AG04450 (cell line): ENCODE data around the gene CPA1. TPM values are rescaled to one million over a fixed set of nuclear protein-coding genes. Genes with fewer than 3 reads are reported as not detected.
A peak's percentile ranks its signal among the peaks of the same experiment; 100 is the strongest.
"Not testable (repeated sequence)": the region's sequence is repeated elsewhere in the genome, so short reads cannot be mapped to it uniquely, and the experiment has no call there.

Source experiments
- CTCF ChIA-PET: fragments of 300-600, 350-600 bp; formaldehyde crosslinking; extraction: SDS; loops from one replicate; lab custom pipeline; 2022; ENCODE audit warnings: antibody characterized with exemption, inconsistent platforms; lab: Charles Lee
- POLR2A ChIA-PET: fragments of 350-600 bp; formaldehyde crosslinking; extraction: SDS; loops from one replicate; lab custom pipeline; 2021; ENCODE audit warnings: antibody characterized with exemption, inconsistent platforms; lab: Yijun Ruan, JAX
- DNase-seq: peaks from one replicate; pipeline ENCODE4 v3.0.0-alpha.2; 2011; ENCODE audit warnings: low read depth, low spot score
- H3K27ac ChIP-seq: one replicate; pipeline ENCODE4 v1.5.1; 2012; ENCODE audit warnings: low read depth, low read length, control low read depth
- H3K27me3 ChIP-seq: one replicate; pipeline ENCODE4 v1.6.0; 2012; ENCODE audit warnings: low read length; ENCODE audit not compliant: control insufficient read depth, insufficient read depth
- H3K4me3 ChIP-seq: 2 replicates; pipeline ENCODE4 v1.5.1; 2011; ENCODE audit warnings: mild to moderate bottlenecking, low read depth, low read length, control low read depth
- H3K9me3 ChIP-seq: 2 replicates; pipeline ENCODE4 v1.5.1; 2012; ENCODE audit warnings: low read length; ENCODE audit not compliant: control insufficient read depth, insufficient read depth
- polyA plus RNA-seq: library from polyadenylated mRNA; depleted of rRNA; stranded (reverse); fragments of >200 nt; gene quantifications from 2 replicates; pipeline ENCODE4 v1.2.3, GENCODE V29; 2011
- TF ChIP-seq, protein P1 (sequence below): IDR thresholded peaks from 2 replicates; pipeline ENCODE4 v1.5.1; 2011; ENCODE audit warnings: low read depth, low read length, control low read depth, inconsistent platforms

CPA1 gene
- polyA plus RNA-seq, 1 experiment: 0.07 TPM

DNA sequence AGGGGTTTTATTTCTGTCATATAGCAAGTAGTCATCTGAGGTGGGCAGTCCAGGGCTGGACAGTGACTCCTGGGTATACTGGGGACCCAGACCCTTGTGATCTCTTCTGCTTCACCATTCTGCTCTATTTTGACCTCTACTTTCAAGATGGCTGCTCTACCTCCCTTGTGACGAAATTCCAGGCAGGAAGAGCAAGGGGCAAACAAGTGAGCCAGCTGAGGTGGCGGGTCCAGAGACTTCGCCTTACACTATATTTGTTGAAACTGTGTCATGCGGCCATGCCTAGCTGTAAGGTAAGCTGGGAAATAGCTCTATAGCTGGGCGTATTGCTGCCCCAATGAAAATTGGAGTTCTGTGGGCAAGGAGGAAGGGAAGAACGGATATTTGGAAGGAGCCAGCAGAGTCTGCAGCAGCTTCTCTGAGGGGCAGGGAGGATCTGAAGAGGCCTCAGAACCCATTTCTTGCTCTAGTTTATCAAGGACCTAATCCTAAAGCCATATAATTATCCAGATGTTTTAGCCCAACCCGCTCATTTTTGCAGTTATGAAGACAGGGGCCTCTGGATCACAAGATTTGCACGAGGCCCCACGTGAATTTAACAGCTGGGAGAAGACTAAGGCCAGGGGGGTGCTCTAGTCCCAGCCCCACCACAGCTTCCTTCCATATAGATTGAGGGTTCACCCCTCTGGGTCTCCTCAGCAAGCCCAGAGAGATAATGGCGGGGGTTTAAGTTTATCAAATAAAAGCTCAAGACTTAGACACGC lies 7.7 kb upstream of the CPA1 start:
- CTCF ChIA-PET: no interaction called here
- H3K27me3 ChIP-seq: no peaks in the 10 kb centered on the region
- DNase-seq: no peak
- H3K4me3 ChIP-seq: no peak overlapping the region
- peak overlapping the region; percentile 100 for H3K27ac ChIP-seq
- TF ChIP-seq, protein P1, sequence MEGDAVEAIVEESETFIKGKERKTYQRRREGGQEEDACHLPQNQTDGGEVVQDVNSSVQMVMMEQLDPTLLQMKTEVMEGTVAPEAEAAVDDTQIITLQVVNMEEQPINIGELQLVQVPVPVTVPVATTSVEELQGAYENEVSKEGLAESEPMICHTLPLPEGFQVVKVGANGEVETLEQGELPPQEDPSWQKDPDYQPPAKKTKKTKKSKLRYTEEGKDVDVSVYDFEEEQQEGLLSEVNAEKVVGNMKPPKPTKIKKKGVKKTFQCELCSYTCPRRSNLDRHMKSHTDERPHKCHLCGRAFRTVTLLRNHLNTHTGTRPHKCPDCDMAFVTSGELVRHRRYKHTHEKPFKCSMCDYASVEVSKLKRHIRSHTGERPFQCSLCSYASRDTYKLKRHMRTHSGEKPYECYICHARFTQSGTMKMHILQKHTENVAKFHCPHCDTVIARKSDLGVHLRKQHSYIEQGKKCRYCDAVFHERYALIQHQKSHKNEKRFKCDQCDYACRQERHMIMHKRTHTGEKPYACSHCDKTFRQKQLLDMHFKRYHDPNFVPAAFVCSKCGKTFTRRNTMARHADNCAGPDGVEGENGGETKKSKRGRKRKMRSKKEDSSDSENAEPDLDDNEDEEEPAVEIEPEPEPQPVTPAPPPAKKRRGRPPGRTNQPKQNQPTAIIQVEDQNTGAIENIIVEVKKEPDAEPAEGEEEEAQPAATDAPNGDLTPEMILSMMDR: no peak
- POLR2A ChIA-PET: interaction anchor here (0.6 to 1.3 kb wide), 3 partner anchors 20 to 167 kb away, joined by 3 to 5 read pairs (median 4); partner anchors contain the start of gene TMEM209
- H3K9me3 ChIP-seq: peaks cover 15% of the 10 kb centered on the region

DNA sequence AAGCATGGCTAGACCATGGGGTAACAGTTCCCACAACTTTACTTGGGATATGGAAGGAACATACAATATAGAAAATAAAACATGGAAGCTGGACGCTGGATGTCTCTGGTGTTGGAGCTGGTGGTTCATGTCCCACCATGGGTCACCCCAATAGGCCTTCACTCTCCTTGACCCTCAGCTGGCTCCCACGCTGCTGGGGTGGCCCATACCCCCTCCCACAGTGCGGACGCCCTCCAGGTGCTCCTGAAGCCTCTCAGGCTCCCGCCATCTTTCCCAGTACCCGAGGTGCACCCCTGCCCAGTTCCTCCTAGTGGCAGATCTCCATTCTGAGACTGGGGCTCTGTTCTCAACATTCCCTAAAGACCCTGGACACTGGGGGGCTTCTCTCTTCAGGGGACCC lies 5.8 kb upstream of the CPA1 start:
- CTCF ChIA-PET: no interaction called here
- Histone ChIP-seq H3K27me3 (no peaks in the 10 kb centered on the region), H3K9me3 (peaks cover 15% of the 10 kb centered on the region), H3K4me3 (no peak overlapping the region), H3K27ac (peak overlapping the region; percentile 100)
- POLR2A ChIA-PET: no interaction called here
- TF ChIP-seq, protein P1: no peak
- DNase-seq: no peak

- peaks cover 19% of the 10 kb centered on the region for H3K9me3 ChIP-seq
- H3K27ac ChIP-seq, POLR2A ChIA-PET, DNase-seq, CTCF ChIA-PET, H3K4me3 ChIP-seq, H3K27me3 ChIP-seq: not testable (repeated sequence)
Measured at GRCh38 chr7:130376461-130376860, 3.8 kb upstream of the CPA1 start.

- ChIA-PET CTCF (no interaction called here), POLR2A (no interaction called here)
- no peak overlapping the region for H3K4me3 ChIP-seq
- no peaks in the 10 kb centered on the region for H3K27me3 ChIP-seq
- TF ChIP-seq, protein P1: no peak
- DNase-seq: no peak
- peaks cover 20% of the 10 kb centered on the region for H3K9me3 ChIP-seq
- no peak overlapping the region for H3K27ac ChIP-seq
Measured at GRCh38 chr7:130377178-130377577, 3.1 kb upstream of the CPA1 start.

DNA sequence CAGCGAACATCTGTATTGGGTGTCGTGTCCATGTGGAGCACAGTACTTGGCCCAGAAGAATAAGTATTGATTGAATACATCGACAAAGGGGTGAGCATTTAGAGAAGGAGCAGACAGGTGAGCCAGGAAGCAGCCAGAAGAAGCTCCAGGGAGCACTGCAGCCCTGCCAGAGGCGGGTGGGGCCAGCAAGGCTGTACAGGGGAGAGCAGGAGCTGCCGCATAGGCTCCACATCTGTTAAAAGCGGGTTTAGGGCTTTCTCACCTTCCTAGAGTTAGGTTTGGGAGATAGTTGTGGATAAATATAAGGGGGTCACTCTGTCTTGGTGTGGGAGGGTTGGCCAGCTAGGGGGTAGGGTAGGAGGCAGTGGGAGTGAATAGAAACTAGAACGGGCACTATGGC lies 1.3 kb upstream of the CPA1 start:
- Histone ChIP-seq H3K27me3 (no peaks in the 10 kb centered on the region), H3K27ac (no peak overlapping the region), H3K9me3 (peaks cover 23% of the 10 kb centered on the region), H3K4me3 (no peak overlapping the region)
- POLR2A ChIA-PET: no interaction called here
- TF ChIP-seq, protein P1: no peak
- CTCF ChIA-PET: no interaction called here
- DNase-seq: no peak
